ENCODE data around the gene BRCA1. TPM values are rescaled to one million over a fixed set of nuclear protein-coding genes. Genes with fewer than 3 reads are reported as not detected.
"Not testable (repeated sequence)": the region's sequence is repeated elsewhere in the genome, so short reads cannot be mapped to it uniquely, and the experiment has no call there.

The BRCA1 gene
- 6.1 TPM for total RNA-seq
- long read RNA-seq, partial matches to known transcripts, result 2 of 10 reads
- long read RNA-seq, other reads (novel, unspliced or antisense), result 8 of 10 reads

DNA sequence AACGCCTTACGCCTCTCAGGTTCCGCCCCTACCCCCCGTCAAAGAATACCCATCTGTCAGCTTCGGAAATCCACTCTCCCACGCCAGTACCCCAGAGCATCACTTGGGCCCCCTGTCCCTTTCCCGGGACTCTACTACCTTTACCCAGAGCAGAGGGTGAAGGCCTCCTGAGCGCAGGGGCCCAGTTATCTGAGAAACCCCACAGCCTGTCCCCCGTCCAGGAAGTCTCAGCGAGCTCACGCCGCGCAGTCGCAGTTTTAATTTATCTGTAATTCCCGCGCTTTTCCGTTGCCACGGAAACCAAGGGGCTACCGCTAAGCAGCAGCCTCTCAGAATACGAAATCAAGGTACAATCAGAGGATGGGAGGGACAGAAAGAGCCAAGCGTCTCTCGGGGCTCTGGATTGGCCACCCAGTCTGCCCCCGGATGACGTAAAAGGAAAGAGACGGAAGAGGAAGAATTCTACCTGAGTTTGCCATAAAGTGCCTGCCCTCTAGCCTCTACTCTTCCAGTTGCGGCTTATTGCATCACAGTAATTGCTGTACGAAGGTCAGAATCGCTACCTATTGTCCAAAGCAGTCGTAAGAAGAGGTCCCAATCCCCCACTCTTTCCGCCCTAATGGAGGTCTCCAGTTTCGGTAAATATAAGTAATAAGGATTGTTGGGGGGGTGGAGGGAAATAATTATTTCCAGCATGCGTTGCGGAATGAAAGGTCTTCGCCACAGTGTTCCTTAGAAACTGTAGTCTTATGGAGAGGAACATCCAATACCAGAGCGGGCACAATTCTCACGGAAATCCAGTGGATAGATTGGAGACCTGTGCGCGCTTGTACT, at the start of gene BRCA1:
Gene BRCA1 (minus strand): TSS at position 232 of the 834 bp plus-strand sequence. CDS start 1,268 bp downstream, outside the sequence.
- intact Hi-C loops (cut with DNase I), result loop anchor here (1.0 kb wide), 2 partner anchors 45 to 101 kb away; no protein-coding TSS in a partner anchor
- DNase-seq (ENCODE audit: low spot score), result peak; percentile 94

DNA sequence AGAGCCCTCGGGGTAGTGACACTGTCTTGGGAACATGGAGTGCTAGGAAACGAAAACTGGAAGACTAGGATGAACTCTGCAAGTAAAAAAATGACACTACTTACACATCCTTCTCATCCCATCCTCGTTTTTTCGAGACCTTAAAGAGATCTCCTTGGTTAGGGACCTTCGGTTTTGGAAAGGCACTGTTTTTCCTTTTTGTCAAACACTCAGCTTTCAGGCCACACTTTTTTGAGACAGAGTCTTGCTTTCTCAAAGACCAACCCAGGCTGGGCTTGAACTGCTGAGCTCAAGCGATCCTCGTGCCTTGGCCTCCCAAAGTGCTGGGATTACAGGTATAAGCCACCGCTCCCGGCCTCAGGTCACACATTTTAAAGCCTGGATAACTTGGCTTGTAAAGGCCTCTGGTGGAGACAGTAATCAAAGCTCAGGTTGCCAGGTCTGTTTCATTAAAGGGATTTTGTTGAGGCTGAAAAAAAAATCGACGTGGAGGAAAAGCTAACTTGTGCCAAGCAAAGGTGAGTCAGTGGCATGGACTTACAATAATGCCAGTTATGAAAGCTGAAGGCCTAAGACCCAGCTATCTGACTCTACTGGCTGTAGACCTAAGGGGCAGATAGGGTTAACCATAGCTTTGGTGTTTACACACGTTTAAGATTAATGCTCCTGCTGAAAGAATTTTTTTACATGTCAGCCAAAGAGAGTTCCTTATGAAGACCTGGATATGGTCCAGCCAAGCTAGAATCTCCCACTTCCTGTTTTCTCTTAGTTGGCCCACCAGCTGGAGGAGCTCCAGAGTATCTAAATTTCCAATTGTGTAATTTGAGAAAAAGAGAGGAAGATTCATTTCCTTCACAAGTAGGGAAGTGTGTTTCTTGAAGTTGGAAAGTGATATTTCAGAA, 46.7 kb upstream of the BRCA1 start:
- DNase-seq (ENCODE audit: low spot score), result no peak
- intact Hi-C loops (cut with DNase I), result loop anchor here (5.0 kb wide), 2 partner anchors 150 to 175 kb away; partner anchors contain the start of genes RPL27 and VAT1

DNA sequence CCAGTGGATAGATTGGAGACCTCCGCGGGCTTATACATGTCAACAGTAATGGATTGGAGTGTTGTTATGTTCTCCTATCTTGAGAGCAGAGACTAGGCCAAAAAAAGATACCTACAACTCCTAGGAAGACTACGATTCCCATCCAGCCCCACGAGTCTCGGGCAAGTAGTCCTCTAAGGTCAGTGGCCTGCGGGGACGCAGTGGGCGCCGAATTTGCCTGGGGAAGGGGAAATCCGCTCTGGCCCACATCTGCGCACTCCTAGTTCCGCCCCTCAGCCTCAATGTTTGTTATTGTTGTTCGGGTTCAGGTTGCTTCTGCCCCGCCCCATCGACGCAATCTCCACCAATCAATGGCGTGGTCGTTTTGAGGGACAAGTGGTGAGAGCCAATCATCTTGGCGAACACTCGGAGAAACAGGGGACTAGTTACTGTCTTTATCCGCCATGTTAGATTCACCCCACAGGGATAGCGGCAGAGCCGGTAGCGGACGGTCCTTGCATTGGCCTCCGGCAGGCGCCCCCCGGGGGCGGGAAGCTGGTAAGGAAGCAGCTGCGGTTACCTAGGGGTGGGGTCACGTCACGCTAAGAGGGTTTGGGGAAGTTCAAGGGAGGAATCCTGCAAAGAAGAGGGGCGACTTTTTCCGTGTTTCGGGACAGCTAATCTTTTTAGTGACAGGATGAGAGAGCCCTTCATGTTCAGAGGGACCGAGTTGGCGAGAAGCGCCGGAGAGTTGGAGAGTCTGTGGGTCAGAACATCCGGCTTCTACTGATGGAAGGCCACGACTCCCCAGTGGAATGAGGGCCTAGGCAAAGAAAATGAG, 45.8 kb upstream of the BRCA1 start, which contains the start of gene NBR1:
Gene NBR1 (plus strand): TSS at position 449 of the 820 bp plus-strand sequence. CDS start 4,586 bp downstream, outside the sequence.
- peak; percentile 96 for DNase-seq (ENCODE audit: low spot score)
- intact Hi-C loops (cut with DNase I), result loop anchor here (1.0 to 5.0 kb wide), 3 partner anchors 46 to 174 kb away; partner anchors contain the start of genes BRCA1, RPL27 and VAT1

DNA sequence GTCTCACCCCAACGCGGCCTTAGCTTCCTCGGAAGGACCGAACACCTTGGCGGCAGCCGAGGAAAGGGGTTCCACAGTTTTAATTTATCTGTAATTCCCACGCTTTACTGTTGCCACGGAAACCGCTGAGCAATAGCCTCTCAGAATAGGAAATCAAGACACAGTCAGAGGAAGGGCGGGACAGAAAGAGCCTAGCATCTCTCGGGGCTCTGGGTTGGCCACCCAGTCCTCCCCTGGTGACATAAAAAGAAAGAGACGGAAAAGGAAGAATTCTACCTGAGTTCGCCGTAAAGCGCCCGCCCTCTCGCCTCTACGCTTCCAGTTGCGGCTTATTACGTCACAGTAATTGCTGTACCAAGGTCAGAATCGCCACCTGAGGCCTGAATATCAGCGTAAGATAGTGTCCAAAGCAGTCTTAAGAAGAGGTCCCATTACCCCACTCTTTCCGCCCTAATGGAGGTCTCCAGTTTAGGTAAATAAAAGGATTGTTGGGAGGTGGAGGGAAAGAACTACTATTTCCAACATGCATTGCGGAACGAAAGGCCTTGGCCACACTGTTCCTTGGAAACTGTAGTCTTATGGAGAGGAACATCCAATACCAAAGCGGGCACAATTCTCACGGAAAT, 45.1 kb upstream of the BRCA1 start:
- DNase-seq (ENCODE audit: low spot score), result peak; percentile 93
- intact Hi-C loops (cut with DNase I), result loop anchor here (1.0 to 5.0 kb wide), 3 partner anchors 45 to 173 kb away; partner anchors contain the start of genes BRCA1, RPL27 and VAT1

DNA sequence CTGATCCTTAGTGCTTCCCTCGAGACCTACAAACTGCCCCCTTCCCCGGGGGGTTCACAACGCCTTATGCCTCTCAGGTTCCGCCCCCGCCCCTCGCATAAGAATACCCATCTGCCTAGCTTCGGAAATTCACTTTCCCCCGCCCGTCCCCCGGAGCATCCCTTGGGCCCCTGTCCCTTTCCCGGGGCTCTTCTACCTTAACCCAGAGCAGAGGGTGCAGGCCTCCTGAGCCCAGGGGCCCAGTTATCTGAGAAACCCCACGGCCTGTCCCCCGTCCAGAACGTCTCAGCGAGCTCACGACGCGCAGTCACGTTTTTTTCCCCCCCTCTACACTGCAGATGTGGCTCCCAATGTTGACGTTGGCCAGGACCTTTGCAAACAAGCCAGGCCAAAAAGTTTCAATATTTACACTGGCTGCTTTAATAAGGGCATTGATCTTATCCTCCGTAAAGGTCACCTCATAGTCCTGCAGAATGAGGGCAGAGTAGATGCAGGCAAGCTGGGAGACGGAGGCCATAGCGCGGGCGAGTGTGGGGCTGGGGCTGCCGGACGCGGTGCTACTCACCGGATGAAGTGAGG, 44.5 kb upstream of the BRCA1 start:
- intact Hi-C loops (cut with DNase I), result loop anchor here (1.0 to 5.0 kb wide), 3 partner anchors 44 to 172 kb away; partner anchors contain the start of genes BRCA1, RPL27 and VAT1
- DNase-seq (ENCODE audit: low spot score), result no peak

DNA sequence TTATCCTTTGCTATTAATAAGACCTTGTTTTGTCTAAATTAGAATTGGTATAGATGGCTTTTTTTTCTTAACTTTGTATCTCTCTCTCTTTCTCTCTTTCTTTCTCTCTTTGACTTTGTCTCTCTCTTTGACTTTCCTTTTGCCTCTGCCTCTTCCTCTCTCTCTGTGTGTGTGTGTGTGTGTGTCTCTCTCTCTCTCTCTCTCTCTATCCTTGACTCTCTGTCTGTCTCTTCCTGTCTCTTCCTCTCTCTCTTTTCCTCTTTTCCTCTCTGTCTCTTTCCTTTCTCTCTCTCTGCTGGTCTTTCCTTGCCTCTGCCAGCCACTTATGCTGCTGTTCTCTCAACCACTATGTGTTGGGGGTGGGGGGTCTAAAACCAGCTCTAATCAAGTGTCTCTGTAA, 40.8 kb upstream of the BRCA1 start:
- intact Hi-C loops (cut with DNase I); DNase-seq (ENCODE audit: low spot score): not testable (repeated sequence)

DNA sequence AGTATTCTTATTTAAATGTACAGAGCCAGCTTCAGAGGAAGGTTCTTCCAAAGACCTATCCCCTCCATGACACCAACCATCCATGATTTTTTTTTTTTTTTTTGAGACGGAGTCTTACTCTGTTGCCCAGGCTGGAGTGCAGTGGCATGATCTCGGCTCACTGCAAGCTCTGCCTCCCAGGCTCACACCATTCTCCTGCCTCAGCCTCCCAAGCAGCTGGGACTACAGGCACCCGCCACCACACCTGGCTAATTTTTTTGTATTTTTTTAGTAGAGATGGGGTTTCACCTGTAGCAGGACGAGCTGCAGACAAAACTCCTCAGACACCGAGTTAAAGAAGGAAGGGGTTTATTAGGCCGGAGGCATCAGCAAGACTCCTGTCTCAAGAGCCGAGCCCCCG, 34.8 kb upstream of the BRCA1 start:
- intact Hi-C loops (cut with DNase I), result not testable (repeated sequence)

DNA sequence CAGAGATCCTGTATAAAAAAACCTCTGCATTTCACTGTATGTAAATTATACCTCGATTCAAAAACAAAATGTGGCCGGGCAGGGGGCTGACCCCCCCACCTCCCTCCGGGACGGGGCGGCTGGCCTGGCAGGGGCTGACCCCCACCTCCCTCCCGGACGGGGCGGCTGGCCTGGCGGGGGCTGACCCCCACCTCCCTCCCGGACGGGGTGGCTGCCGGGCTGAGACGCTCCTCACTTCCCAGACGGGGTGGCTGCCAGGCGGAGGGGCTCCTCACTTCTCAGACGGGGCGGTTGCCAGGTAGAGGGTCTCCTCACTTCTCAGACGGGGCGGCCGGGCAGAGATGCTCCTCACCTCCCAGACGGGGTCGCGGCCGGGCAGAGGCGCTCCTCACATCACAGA, 34.1 kb upstream of the BRCA1 start:
- intact Hi-C loops (cut with DNase I); DNase-seq (ENCODE audit: low spot score): not testable (repeated sequence)

More for the DNA sequence above, 34.8 kb upstream of the BRCA1 start:
- DNase-seq (ENCODE audit: low spot score), result not testable (repeated sequence)

DNA sequence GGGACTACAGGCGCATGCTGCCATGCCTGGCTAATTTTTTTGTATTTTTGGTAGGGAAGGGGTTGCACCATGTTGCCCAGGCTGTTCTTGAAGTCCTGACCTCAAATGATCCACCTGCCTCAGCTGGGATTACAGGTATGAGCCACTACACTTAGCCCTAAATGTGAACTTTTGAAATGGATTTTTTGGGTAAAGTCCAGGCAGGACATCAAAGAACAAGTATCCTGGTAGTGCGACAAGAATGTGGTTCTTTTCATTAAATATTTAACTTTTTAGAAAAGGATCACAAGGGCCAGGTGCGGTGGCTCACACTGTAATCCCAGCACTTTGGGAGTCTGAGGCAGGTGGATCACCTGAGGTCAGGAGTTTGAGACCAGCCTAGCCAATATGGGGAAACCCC, 30.5 kb upstream of the BRCA1 start:
- intact Hi-C loops (cut with DNase I), result no loop called here
- no peak for DNase-seq (ENCODE audit: low spot score)

DNA sequence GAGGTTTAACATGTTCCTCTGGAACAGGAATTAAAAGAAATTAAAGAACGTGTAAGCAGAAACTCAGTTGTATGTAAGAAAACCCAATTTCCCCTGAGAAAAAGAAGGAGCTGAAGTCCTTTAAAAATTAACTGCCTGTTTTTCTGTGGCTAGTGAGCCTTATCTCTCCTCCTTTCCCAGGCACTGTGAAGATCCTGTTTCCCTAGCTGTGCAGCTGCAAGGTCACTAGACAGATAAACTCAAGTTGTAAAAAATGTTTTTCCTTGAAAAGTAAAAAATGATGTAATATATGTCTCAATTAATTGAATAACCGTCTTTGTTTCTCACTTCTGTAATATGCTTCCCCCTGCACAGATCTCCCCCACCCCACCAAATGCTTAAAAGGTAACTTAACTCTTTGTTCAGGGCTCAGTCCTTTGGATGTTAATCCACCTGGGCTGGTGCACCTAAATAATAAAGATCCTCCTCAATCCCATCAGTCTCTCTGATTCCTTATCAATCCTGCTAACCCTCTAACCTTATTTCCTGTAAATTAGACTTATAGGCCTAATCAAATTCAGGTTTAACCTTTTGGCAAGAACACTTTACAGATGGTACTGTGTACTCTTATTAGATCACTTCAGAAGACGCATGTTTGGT, 28.2 kb upstream of the BRCA1 start:
- DNase-seq (ENCODE audit: low spot score); intact Hi-C loops (cut with DNase I): not testable (repeated sequence)

DNA sequence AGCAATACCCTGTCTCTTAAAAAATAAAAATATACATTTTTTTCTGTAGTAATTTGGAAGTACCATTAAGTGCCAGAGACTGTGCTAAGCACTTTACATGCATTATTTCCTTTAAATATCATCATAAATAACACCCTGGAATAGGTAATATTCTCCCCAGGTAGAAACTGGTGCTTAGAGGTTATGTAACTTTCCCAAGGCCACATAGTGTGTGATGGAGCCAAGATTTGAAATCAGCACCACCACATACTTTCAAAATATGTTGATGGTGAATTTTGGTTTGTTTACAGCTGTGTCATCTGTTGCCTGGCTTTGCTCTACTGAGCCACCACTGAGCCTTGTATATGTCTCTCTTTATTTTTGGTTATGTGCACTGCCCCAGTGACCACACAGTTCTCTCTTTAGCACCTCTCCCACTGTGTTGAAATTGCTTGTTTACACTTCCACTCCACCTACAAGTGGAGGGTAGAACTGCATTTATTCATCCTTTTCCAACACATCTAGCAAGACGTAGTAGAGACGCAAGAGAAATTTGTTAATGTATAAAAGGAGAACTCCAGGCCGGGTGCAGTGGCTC, 26.8 kb upstream of the BRCA1 start:
- no peak for DNase-seq (ENCODE audit: low spot score)
- intact Hi-C loops (cut with DNase I), result no loop called here

DNA sequence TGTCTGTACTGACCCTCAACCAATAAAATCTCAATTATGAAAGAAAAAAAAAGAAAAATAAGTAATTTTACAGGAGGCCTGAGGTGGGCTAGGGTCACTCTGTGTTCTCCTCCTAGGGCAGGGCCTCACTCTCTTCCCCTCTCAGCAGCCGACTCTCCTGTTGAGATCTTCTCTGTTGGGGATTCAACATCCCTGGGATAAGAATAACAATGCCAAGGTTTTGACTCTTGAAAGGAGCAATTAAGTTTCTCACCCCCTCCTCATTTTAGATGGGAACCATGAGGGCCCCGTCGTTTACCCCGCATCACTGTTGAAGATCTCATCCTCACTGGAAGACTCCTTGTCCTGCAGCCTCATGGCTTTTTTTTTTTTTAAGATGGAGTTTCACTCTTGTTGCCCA, 21.5 kb upstream of the BRCA1 start:
- intact Hi-C loops (cut with DNase I), result no loop called here
- no peak for DNase-seq (ENCODE audit: low spot score)

DNA sequence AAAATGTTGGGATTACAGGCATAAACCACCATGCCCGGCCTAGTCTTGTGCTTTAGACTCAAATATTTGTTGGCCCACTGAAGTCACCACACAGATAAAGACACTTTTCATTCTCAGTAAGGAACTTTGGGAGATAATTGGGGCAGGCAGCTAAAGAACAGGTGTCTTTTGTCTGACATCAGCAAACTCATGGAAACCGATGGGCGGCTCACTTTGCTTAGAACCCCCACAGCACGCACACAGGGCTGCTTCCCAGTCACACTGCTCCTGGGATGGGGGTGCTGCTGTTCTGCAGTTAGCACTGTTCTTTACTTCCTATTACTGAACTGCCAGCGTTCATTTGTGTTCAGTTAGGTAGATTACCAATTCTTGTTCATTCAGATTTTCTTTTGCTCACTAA, 18.0 kb upstream of the BRCA1 start:
- no peak for DNase-seq (ENCODE audit: low spot score)
- intact Hi-C loops (cut with DNase I), result no loop called here

DNA sequence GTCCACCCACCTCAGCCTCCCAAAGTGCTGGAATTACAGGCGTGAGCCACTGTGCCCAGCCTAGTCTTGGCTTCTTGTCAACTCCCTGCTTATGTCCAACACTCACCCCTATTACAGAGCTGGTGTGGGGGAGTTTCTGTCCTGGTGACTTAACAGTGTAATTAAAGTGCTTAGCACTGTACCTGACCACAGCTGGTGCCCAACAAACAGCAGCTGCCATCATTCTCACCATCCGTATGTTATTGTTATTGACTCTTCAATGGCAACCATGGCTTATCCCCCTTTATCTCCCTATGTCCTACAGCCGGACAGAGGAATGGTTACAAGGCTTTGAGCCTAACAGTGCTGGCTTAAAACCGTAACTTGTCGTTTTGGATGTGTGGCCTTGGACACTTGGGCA, 17.0 kb upstream of the BRCA1 start:
- intact Hi-C loops (cut with DNase I), result no loop called here
- DNase-seq (ENCODE audit: low spot score), result no peak

DNA sequence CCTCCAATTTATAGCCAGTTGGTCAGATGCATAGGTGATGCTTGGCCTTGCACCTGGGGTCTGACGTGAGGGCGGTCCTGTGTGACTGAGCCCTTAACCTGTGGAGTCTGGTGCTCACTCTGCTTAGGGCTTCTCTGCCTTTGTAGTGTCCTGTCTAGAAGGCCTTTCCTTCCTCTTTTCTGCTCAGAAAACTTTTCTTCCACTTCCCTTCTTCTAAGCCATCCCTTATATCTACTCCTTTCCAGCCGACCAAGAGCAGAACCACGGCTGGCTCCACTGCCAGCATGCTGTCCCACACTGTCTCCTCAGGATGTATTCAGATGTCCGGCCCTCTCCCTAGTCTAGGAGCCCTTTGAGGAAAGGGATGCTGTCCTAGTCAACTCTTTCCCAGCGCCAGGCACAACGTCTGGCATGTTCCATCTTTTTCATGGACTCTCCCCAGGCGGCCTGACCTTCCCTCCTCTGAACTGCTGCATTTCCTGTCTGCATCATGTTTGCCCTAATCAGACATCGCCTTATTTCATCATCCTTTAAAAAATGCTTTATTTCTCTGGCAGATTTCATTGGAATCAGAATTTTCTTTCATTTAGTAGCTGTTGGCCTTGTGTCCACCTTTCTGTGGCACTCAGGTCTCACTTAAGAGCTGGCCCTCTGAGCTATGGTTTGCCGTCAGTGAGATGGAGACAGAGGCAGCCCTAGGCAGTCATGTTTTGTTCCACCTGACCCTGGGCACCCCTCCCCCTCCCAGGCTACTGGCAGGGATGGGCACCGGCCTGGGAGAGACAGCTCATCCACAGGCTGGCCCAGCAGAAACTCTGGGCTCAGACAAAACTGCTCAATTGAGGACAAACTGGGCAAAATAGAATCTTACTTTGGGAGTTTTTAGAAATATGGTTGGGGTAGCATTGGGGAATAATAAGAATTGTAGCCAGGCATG, 15.5 kb upstream of the BRCA1 start:
- no peak for DNase-seq (ENCODE audit: low spot score)
- intact Hi-C loops (cut with DNase I), result no loop called here

DNA sequence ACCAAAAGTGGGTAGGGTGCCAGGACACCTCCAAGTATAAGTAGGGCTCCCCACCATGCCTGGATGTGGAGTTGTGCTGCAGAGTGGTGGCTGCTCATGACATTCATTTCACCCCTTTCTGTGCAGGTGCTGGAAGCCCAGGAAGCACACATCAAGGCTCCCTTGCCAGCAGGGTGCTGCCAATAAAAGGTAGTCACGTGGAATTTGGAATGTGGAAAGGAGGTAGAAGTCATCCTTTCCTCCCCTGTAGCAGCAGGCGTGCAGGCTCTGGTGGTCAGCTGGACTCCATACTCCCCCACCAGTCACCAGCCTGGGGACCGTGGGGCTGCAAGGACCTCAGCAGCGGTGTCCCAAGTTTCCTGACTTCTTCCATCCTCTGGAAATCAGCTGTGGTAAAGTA, 13.4 kb upstream of the BRCA1 start:
- intact Hi-C loops (cut with DNase I); DNase-seq (ENCODE audit: low spot score): not testable (repeated sequence)

Data from cardiac septum (tissue), 1 donor.